Glutamatergic neuron (in vitro differentiated cells): Measurements from ENCODE around the gene FMN1. TPM values are rescaled to one million over a fixed set of nuclear protein-coding genes. Genes with fewer than 3 reads are reported as not detected.

Source experiments
- DNase-seq: peaks from one replicate; pipeline ENCODE4 v3.0.0; 2022
- H3K27ac Mint-ChIP-seq: one replicate; pipeline ENCODE4 v1.8.0; 2020; ENCODE audit warnings: mild to moderate bottlenecking, mixed read lengths, inconsistent platforms; ENCODE audit not compliant: unreplicated experiment
- H3K27me3 Mint-ChIP-seq: one replicate; pipeline ENCODE4 v1.8.0; 2020; ENCODE audit warnings: mild to moderate bottlenecking, moderate library complexity, mixed read lengths, inconsistent platforms; ENCODE audit not compliant: unreplicated experiment
- H3K36me3 Mint-ChIP-seq: one replicate; pipeline ENCODE4 v1.8.0; 2020; ENCODE audit warnings: mild to moderate bottlenecking, mixed read lengths, inconsistent platforms; ENCODE audit not compliant: unreplicated experiment
- H3K4me1 Mint-ChIP-seq: one replicate; pipeline ENCODE4 v1.8.0; 2020; ENCODE audit warnings: mild to moderate bottlenecking, low read depth, mixed read lengths, inconsistent platforms; ENCODE audit not compliant: unreplicated experiment
- H3K4me3 Mint-ChIP-seq: one replicate; pipeline ENCODE4 v1.8.0; 2020; ENCODE audit warnings: mild to moderate bottlenecking, mixed read lengths, inconsistent platforms; ENCODE audit not compliant: unreplicated experiment
- H3K9me3 Mint-ChIP-seq: one replicate; pipeline ENCODE4 v1.8.0; 2020; ENCODE audit warnings: mild to moderate bottlenecking, moderate library complexity, mixed read lengths, inconsistent platforms; ENCODE audit not compliant: unreplicated experiment
- total RNA-seq: library from RNA; stranded (reverse); fragmentation: NEBNext Ultra II Directional; extraction: Animal tissue kit (Norgen Biotek cat#: 25700); gene quantifications from one replicate; pipeline ENCODE4 v1.2.1, GENCODE V29; 2021; ENCODE audit not compliant: unreplicated experiment
- TF ChIP-seq, protein P1 (sequence below): fragments of 200-600 bp; sonication (generic); IDR thresholded peaks from one replicate; pipeline ENCODE4 v1.5.0; 2021; ENCODE audit not compliant: partially characterized antibody, unreplicated experiment

The FMN1 gene
- total RNA-seq, 1 donor from 2014 or later, result 1.1 TPM

DNA sequence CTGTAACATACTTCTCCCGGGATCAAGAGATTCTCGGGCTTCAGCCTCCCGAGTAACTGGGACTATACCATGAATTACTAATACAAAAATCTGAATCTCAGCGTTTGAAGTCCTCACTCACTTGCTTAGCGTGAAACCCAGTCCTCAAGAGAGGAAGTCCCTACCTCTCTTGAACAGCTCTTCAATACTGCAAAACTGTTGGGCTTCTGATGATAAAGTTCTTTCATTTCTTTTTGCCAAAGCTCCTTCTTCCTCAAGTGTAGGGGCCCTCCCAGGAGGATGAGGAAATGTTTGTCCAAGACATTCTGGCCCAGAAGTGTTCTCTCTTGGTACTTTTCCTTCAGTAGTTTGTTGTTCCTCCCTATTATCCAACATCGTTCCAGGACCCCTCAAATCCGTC, 48.5 kb downstream of the FMN1 start:
- no peak for DNase-seq
- Mint-ChIP-seq H3K27ac (no peak overlapping the region), H3K27me3 (no peaks in the 10 kb centered on the region), H3K4me3 (no peak overlapping the region), H3K36me3 (no peaks in the 10 kb centered on the region), H3K9me3 (no peaks in the 10 kb centered on the region), H3K4me1 (peaks cover 2% of the 10 kb centered on the region)
- TF ChIP-seq, protein P1, sequence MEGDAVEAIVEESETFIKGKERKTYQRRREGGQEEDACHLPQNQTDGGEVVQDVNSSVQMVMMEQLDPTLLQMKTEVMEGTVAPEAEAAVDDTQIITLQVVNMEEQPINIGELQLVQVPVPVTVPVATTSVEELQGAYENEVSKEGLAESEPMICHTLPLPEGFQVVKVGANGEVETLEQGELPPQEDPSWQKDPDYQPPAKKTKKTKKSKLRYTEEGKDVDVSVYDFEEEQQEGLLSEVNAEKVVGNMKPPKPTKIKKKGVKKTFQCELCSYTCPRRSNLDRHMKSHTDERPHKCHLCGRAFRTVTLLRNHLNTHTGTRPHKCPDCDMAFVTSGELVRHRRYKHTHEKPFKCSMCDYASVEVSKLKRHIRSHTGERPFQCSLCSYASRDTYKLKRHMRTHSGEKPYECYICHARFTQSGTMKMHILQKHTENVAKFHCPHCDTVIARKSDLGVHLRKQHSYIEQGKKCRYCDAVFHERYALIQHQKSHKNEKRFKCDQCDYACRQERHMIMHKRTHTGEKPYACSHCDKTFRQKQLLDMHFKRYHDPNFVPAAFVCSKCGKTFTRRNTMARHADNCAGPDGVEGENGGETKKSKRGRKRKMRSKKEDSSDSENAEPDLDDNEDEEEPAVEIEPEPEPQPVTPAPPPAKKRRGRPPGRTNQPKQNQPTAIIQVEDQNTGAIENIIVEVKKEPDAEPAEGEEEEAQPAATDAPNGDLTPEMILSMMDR, result no peak

DNA sequence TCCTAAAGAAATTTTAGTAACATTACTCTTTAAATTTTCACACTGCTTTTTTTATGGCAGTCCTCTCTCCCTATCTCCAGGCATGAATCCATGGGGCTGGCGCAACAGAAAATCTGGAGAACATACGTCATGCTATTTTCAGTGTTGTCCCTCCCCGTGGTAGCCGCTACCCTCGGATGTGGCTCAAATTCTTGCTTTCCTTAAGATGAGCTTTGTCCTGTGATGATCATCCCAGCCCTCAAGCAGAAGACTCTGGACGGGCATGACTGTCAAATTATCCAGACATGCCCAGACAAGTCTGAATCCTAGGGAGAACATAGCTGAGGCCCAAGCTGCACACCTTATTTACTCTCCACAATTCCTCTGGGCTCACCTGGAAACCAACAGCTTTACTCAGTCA, 49.1 kb downstream of the FMN1 start:
- Mint-ChIP-seq H3K36me3 (no peaks in the 10 kb centered on the region), H3K4me1 (peaks cover 2% of the 10 kb centered on the region), H3K4me3 (no peak overlapping the region), H3K27me3 (no peaks in the 10 kb centered on the region), H3K27ac (no peak overlapping the region), H3K9me3 (no peaks in the 10 kb centered on the region)
- TF ChIP-seq, protein P1, result no peak
- no peak for DNase-seq

DNA sequence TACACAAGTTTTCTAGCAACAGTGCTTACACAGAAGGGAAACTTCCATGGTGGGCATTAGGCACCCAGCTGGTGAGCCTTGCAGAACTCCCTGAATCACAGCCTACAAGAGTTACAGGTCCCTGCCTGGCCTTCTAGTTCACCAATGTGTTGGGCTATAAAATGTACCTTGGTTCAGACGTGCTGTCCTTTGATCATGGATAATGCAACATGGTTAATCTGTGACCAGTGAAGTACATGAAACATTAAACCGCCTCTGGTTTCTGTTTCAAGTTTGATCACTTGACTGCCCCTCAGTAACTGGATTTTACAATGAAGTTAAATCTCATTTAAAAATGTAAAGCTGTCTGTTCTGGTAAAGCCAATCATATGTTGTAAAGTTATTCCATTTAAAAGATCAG, 51.8 kb downstream of the FMN1 start:
- H3K4me1 Mint-ChIP-seq, result peaks cover 2% of the 10 kb centered on the region
- no peaks in the 10 kb centered on the region for H3K9me3 Mint-ChIP-seq
- no peak overlapping the region for H3K27ac Mint-ChIP-seq
- TF ChIP-seq, protein P1, result no peak
- no peak for DNase-seq
- no peaks in the 10 kb centered on the region for H3K36me3 Mint-ChIP-seq
- H3K4me3 Mint-ChIP-seq, result no peak overlapping the region
- H3K27me3 Mint-ChIP-seq, result peaks cover 2% of the 10 kb centered on the region

DNA sequence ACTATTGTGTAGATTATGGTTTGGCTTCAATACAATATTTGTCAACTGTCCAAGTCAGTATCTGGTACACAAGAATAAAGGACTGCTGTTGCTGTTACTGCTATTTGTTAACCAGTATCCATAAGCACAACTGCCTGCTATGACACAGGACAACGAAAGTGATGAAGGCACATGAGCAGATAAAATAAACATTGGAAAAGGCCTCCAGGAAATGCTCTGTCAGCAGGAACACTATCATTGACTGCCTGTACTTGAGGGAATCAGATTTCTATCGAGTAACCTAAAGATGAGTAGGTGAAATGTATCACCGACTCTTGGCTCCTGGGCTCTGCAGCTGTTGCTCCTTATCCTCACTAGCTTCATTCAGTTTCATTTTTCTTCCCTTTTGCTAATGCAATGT, 56.5 kb downstream of the FMN1 start:
- Mint-ChIP-seq H3K9me3 (no peaks in the 10 kb centered on the region), H3K4me3 (no peak overlapping the region), H3K27me3 (peaks cover 2% of the 10 kb centered on the region), H3K27ac (no peak overlapping the region), H3K36me3 (no peaks in the 10 kb centered on the region), H3K4me1 (peaks cover 2% of the 10 kb centered on the region)
- DNase-seq, result no peak
- TF ChIP-seq, protein P1, result no peak

- peaks cover 2% of the 10 kb centered on the region for H3K27me3 Mint-ChIP-seq
- no peaks in the 10 kb centered on the region for H3K9me3 Mint-ChIP-seq
- H3K27ac Mint-ChIP-seq, result no peak overlapping the region
- H3K4me1 Mint-ChIP-seq, result peaks cover 2% of the 10 kb centered on the region
- TF ChIP-seq, protein P1, result no peak
- no peak overlapping the region for H3K4me3 Mint-ChIP-seq
- no peaks in the 10 kb centered on the region for H3K36me3 Mint-ChIP-seq
- DNase-seq, result no peak
These were observed 57.4 kb downstream of the FMN1 start for GRCh38 chr15:33137101-33137500.
